Suprapubic skin (tissue), 4 donors: Measurements from ENCODE around the gene OSTM1. TPM values are rescaled to one million over a fixed set of nuclear protein-coding genes. Genes with fewer than 3 reads are reported as not detected.
"Not testable (repeated sequence)": the region's sequence is repeated elsewhere in the genome, so short reads cannot be mapped to it uniquely, and the experiment has no call there.

ENCODE experiments used
- DNase-seq, 2 donors: peaks; one replicate each; pipeline ENCODE4 v3.0.0-alpha.2; 2019; ENCODE audit warnings: low spot score in 2 of 2
- H3K27ac ChIP-seq: fragments of 200-600 bp; sonication (generic); one replicate; pipeline ENCODE4 v1.5.1; 2019
- H3K27me3 ChIP-seq: fragments of 200-600 bp; sonication (generic); one replicate; pipeline ENCODE4 v1.5.1; 2019
- H3K36me3 ChIP-seq: fragments of 200-600 bp; sonication (generic); one replicate; pipeline ENCODE4 v1.5.1; 2019
- H3K4me1 ChIP-seq: fragments of 200-600 bp; sonication (generic); one replicate; pipeline ENCODE4 v1.5.1; 2019
- H3K4me3 ChIP-seq: fragments of 200-600 bp; sonication (generic); one replicate; pipeline ENCODE4 v1.5.1; 2019; ENCODE audit warnings: mild to moderate bottlenecking
- H3K9me3 ChIP-seq: fragments of 200-600 bp; sonication (generic); one replicate; pipeline ENCODE4 v1.5.1; 2019
- EP300 ChIP-seq: sonication (generic); formaldehyde crosslinking; IDR thresholded peaks from one replicate; pipeline ENCODE4 v1.6.1; 2017; ENCODE audit warnings: antibody characterized with exemption
- POLR2A ChIP-seq, 2 donors: fragments of 450-650 bp; IDR thresholded peaks; one replicate each; pipeline ENCODE4 v1.6.1; 2017; ENCODE audit warnings: antibody characterized with exemption in 2 of 2, mild to moderate bottlenecking in 2 of 2, moderate library complexity in 2 of 2
- POLR2AphosphoS5 ChIP-seq, 3 donors: sonication (generic); formaldehyde crosslinking; IDR thresholded peaks; one replicate each; pipeline ENCODE4 v1.6.1; 2017; ENCODE audit warnings: antibody characterized with exemption in 3 of 3
- WGBS: methylation state at CpG from one replicate; pipeline ENCODE4 v1.1.5; 2018; 5-methylcytosine and 5-hydroxymethylcytosine counted together
- total RNA-seq, 4 donors: library from RNA; depleted of rRNA; stranded (reverse); fragments of >200 nt; gene quantifications; one replicate each; pipeline ENCODE4 v1.1.0, GENCODE V29; 2016
- TF ChIP-seq, protein P1 (sequence below), 2 donors: fragments of 200-600 bp in 1 of 2; fragments of 450-650 bp in 1 of 2; sonication (generic) in 1 of 2; IDR thresholded peaks; one replicate each; pipeline ENCODE4 v1.5.1; 2016 to 2019; ENCODE audit warnings: antibody characterized with exemption in 2 of 2, mild to moderate bottlenecking in 1 of 2, moderate library complexity in 1 of 2

The OSTM1 gene
- total RNA-seq, 4 donors from 2014 or later = 26.9 to 44.5 (median 38.2) TPM

- DNase-seq = peak in 1 of 2 donors; percentile 68
- TF ChIP-seq EP300 (no peak), POLR2AphosphoS5 (IDR thresholded peaks at IDR 0.05) (no peak), POLR2A (IDR thresholded peaks at IDR 0.05) (no peak)
- TF ChIP-seq, protein P1, sequence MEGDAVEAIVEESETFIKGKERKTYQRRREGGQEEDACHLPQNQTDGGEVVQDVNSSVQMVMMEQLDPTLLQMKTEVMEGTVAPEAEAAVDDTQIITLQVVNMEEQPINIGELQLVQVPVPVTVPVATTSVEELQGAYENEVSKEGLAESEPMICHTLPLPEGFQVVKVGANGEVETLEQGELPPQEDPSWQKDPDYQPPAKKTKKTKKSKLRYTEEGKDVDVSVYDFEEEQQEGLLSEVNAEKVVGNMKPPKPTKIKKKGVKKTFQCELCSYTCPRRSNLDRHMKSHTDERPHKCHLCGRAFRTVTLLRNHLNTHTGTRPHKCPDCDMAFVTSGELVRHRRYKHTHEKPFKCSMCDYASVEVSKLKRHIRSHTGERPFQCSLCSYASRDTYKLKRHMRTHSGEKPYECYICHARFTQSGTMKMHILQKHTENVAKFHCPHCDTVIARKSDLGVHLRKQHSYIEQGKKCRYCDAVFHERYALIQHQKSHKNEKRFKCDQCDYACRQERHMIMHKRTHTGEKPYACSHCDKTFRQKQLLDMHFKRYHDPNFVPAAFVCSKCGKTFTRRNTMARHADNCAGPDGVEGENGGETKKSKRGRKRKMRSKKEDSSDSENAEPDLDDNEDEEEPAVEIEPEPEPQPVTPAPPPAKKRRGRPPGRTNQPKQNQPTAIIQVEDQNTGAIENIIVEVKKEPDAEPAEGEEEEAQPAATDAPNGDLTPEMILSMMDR (IDR thresholded peaks at IDR 0.05) = no peak
- Histone ChIP-seq H3K4me1 (peaks cover 12% of the 10 kb centered on the region), H3K4me3 (no peak overlapping the region), H3K36me3 (no peaks in the 10 kb centered on the region), H3K9me3 (no peaks in the 10 kb centered on the region), H3K27me3 (no peaks in the 10 kb centered on the region), H3K27ac (peak overlapping the region; percentile 65)
- WGBS = 20% methylated on average over 9 of the region's 9 CpGs
Observed at GRCh38 chr6:108002365-108003221, 71.9 kb downstream of the OSTM1 start.

DNA sequence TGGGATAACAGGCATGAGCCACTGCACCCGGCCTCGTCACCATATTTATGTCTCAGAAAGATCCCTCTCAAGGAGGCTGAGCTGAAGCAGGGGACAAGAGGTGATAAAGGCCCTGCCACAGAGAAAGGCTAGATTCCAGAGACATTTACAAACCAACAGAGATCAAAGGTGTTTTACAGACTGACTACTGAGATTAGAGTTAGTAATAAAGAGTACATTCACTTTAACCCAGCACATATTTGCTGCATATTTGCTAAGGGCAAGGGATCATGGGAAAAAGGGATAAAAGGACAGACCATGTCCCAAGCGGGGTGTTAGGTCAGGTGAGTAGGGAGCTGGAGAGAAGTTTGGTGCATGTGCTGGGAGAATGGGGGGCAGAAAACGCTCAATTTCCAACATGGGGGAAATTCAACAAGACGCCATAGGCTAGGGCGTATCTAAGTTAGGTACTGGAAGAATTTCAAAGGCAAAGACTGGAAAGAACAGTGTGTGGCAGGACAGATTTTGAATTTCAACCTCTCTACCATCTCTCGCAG, 72.8 kb downstream of the OSTM1 start:
- 81% methylated on average over 7 of the region's 7 CpGs for WGBS
- no peak overlapping the region for H3K4me3 ChIP-seq
- H3K4me1 ChIP-seq = peaks cover 12% of the 10 kb centered on the region
- no peaks in the 10 kb centered on the region for H3K36me3 ChIP-seq
- no peak for TF ChIP-seq EP300
- TF ChIP-seq, protein P1 (IDR thresholded peaks at IDR 0.05) = no peak
- no peak for TF ChIP-seq POLR2AphosphoS5 (IDR thresholded peaks at IDR 0.05)
- TF ChIP-seq POLR2A (IDR thresholded peaks at IDR 0.05) = no peak
- H3K27ac ChIP-seq = peak overlapping the region; percentile 65
- no peaks in the 10 kb centered on the region for H3K9me3 ChIP-seq
- no peaks in the 10 kb centered on the region for H3K27me3 ChIP-seq
- no peak for DNase-seq

- DNase-seq, H3K27me3 ChIP-seq, H3K4me3 ChIP-seq, H3K27ac ChIP-seq, H3K9me3 ChIP-seq, H3K36me3 ChIP-seq: not testable (repeated sequence)
- peaks cover 12% of the 10 kb centered on the region for H3K4me1 ChIP-seq
- 97% methylated on average over 5 of the region's 5 CpGs for WGBS
Observed at GRCh38 chr6:108000259-108000658, 74.3 kb downstream of the OSTM1 start.

DNA sequence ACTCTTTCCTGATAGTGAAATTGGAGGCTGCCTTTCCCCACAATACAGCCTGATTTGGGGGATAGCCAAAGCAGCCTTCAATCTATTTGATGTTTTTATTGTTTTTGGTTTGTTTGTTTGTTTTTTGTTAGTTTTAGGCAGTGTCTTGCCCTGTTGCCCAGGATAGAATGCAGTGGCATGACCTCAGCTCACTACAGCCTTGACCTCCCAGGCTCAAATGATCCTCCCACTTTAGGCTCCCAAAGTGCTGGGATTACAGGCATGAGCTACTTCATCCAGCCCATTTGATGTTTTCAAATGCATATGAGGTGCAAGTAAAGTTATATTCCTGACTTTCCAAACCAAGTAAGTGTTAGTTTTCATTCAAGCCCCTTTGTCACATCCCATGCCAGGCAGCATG, 75.2 kb downstream of the OSTM1 start:
- no peak for DNase-seq
- no peaks in the 10 kb centered on the region for H3K36me3 ChIP-seq
- H3K4me1 ChIP-seq = peaks cover 12% of the 10 kb centered on the region
- H3K4me3 ChIP-seq = no peak overlapping the region
- no peak overlapping the region for H3K27ac ChIP-seq
- no peaks in the 10 kb centered on the region for H3K27me3 ChIP-seq
- no peak for TF ChIP-seq EP300
- TF ChIP-seq, protein P1 (IDR thresholded peaks at IDR 0.05) = no peak
- TF ChIP-seq POLR2A (IDR thresholded peaks at IDR 0.05) = no peak
- no peak for TF ChIP-seq POLR2AphosphoS5 (IDR thresholded peaks at IDR 0.05)
- no peaks in the 10 kb centered on the region for H3K9me3 ChIP-seq

GRCh38 chr6:107991772-107992550, 82.6 kb downstream of the OSTM1 start:
- H3K36me3 ChIP-seq = no peaks in the 10 kb centered on the region
- TF ChIP-seq, protein P1 (IDR thresholded peaks at IDR 0.05) = no peak
- TF ChIP-seq EP300 (no peak), POLR2A (IDR thresholded peaks at IDR 0.05) (no peak), POLR2AphosphoS5 (IDR thresholded peaks at IDR 0.05) (no peak)
- H3K4me3 ChIP-seq = no peak overlapping the region
- WGBS = 64% methylated on average over 9 of the region's 9 CpGs
- H3K9me3 ChIP-seq = no peaks in the 10 kb centered on the region
- H3K4me1 ChIP-seq = peaks cover 19% of the 10 kb centered on the region
- no peak for DNase-seq
- H3K27ac ChIP-seq = no peak overlapping the region
- no peaks in the 10 kb centered on the region for H3K27me3 ChIP-seq

Other genes starting within 250 kb of the OSTM1 start
- gene SEC63, start 116.5 kb downstream of the OSTM1 start, total RNA-seq = 10 to 100 TPM; 31.6 to 54.1 (median 42.4) TPM
- gene NR2E1, start 91.3 kb upstream of the OSTM1 start, total RNA-seq = under 1 TPM in 1 of 4 donors, not detected in 3; 0.38 TPM
- 10 to 100 TPM; 80.9 to 97.4 (median 96.6) TPM for gene SNX3, start 186.3 kb upstream of the OSTM1 start, total RNA-seq
- gene AFG1L, start 220.3 kb upstream of the OSTM1 start, total RNA-seq = 1 to 10 TPM; 1.3 to 7.4 (median 3.0) TPM